Choroid plexus epithelial cell (primary cell): ENCODE data around the gene CNOT6.

Experiments used
- DNase-seq: peaks from one replicate; pipeline ENCODE4 v3.0.0-alpha.2; 2010; ENCODE audit warnings: low read depth
- H3K4me3 ChIP-seq: 2 replicates; pipeline ENCODE4 v1.5.1; 2011; ENCODE audit warnings: low read depth, mild to moderate bottlenecking, control low read depth, low read length, moderate library complexity
- CTCF ChIP-seq: conservative IDR thresholded peaks from 2 replicates; pipeline ENCODE4 v1.5.1; 2011; ENCODE audit warnings: low read depth, mild to moderate bottlenecking, control low read depth, inconsistent platforms, low read length, moderate library complexity

Gene CNOT6

GRCh38 chr5:180612683-180613082 is 118.5 kb downstream of the CNOT6 start:
- no peak for TF ChIP-seq CTCF
- no peak for DNase-seq

GRCh38 chr5:180613188-180613813 is 119.1 kb downstream of the CNOT6 start:
- no peak for DNase-seq
- no peak for TF ChIP-seq CTCF
- H3K4me3 ChIP-seq: no peak overlapping the region

More at GRCh38 chr5:180612683-180613082, 118.5 kb downstream of the CNOT6 start:
- H3K4me3 ChIP-seq: no peak overlapping the region

GRCh38 chr5:180613814-180614188 is 119.6 kb downstream of the CNOT6 start:
- TF ChIP-seq CTCF: no peak
- no peak for DNase-seq

GRCh38 chr5:180618487-180618828 is 124.3 kb downstream of the CNOT6 start:
- no peak for TF ChIP-seq CTCF
- H3K4me3 ChIP-seq: peak overlapping the region; percentile 38

More at GRCh38 chr5:180613814-180614188, 119.6 kb downstream of the CNOT6 start:
- H3K4me3 ChIP-seq: no peak overlapping the region

GRCh38 chr5:180618829-180619562 is 124.8 kb downstream of the CNOT6 start:
- peak; percentile 45 for TF ChIP-seq CTCF
- peak overlapping the region; percentile 38 for H3K4me3 ChIP-seq
- DNase-seq: peak; percentile 63

More at GRCh38 chr5:180618487-180618828, 124.3 kb downstream of the CNOT6 start:
- DNase-seq: no peak

- DNase-seq: no peak
- no peak for TF ChIP-seq CTCF
- no peak overlapping the region for H3K4me3 ChIP-seq
Measured at GRCh38 chr5:180619563-180619915, 125.4 kb downstream of the CNOT6 start.

- H3K4me3 ChIP-seq: no peak overlapping the region
- no peak for TF ChIP-seq CTCF
- no peak for DNase-seq
Measured at GRCh38 chr5:180620014-180620413, 125.8 kb downstream of the CNOT6 start.
